IMR-90 (cell line): ENCODE measurements around the gene GXYLT1. TPM values are rescaled to one million over a fixed set of nuclear protein-coding genes. Genes with fewer than 3 reads are reported as not detected.

Experiments used
- ATAC-seq: fragments of 200-7000 bp; cut with Tn5 transposase; 2 replicates; pipeline ENCODE4 v1.9.1; 2020; ENCODE audit warnings: low read depth, mild to moderate bottlenecking, moderate library complexity
- BruUV-seq: library from RNA; stranded (reverse); fragments of 400-500 nt; replicated peaks from 2 replicates; lab custom pipeline; 2021; lab: Mats Ljungman, UMichigan
- CTCF ChIA-PET: fragments of 300-600 bp; formaldehyde crosslinking; extraction: SDS; loops from one replicate; lab custom pipeline; 2021; ENCODE audit warnings: antibody characterized with exemption; lab: Yijun Ruan, JAX
- POLR2A ChIA-PET: fragments of 300-600 bp; sonication (Branson Sonifier 250); formaldehyde crosslinking; loops from one replicate; lab custom pipeline; 2022; ENCODE audit warnings: antibody characterized with exemption; ENCODE audit not compliant: unreplicated experiment; lab: Charles Lee
- DNase-seq: peaks from one replicate; pipeline ENCODE4 v3.0.0; 2013
- H2AFZ ChIP-seq: replicated peaks from 2 replicates; pipeline ENCODE3; 2013; ENCODE audit warnings: low read length, mild to moderate bottlenecking; ENCODE audit not compliant: poor library complexity
- H2AK5ac ChIP-seq: 2 replicates; pipeline ENCODE4 v1.6.1; 2013; ENCODE audit warnings: low read depth, low read length, inconsistent platforms
- H2AK9ac ChIP-seq: replicated peaks from 2 replicates; pipeline ENCODE3; 2013; ENCODE audit warnings: mild to moderate bottlenecking, low read depth, low read length, moderate library complexity; ENCODE audit not compliant: poor library complexity
- H2BK120ac ChIP-seq: 2 replicates; pipeline ENCODE4 v1.6.1; 2013; ENCODE audit warnings: low read depth, low read length, inconsistent platforms
- H2BK15ac ChIP-seq: 3 replicates; pipeline ENCODE4 v1.6.1; 2013; ENCODE audit warnings: low read depth, low read length, inconsistent platforms
- H2BK20ac ChIP-seq: 2 replicates; pipeline ENCODE4 v1.6.1; 2013; ENCODE audit warnings: low read depth, mild to moderate bottlenecking, inconsistent platforms, low read length, moderate library complexity
- H2BK5ac ChIP-seq: 2 replicates; pipeline ENCODE4 v1.6.1; 2013; ENCODE audit warnings: mild to moderate bottlenecking, low read depth, low read length, inconsistent platforms; ENCODE audit not compliant: poor library complexity, severe bottlenecking
- H3K14ac ChIP-seq: replicated peaks from 2 replicates; pipeline ENCODE4 v1.6.1; 2013; ENCODE audit warnings: low read depth, low read length, inconsistent platforms
- H3K18ac ChIP-seq: 2 replicates; pipeline ENCODE4 v1.6.1; 2013; ENCODE audit warnings: low read depth, low read length, control low read depth
- H3K23ac ChIP-seq: 2 replicates; pipeline ENCODE4 v1.6.1; 2013; ENCODE audit warnings: low read depth, low read length, inconsistent platforms
- H3K27ac ChIP-seq: 2 replicates; pipeline ENCODE4 v1.5.1; 2013; ENCODE audit warnings: mild to moderate bottlenecking, control low read depth, low read length; ENCODE audit not compliant: insufficient read depth
- H3K27me3 ChIP-seq: 2 replicates; pipeline ENCODE4 v1.6.1; 2013; ENCODE audit warnings: low read length; ENCODE audit not compliant: control insufficient read depth, insufficient read depth
- H3K36me3 ChIP-seq: 2 replicates; pipeline ENCODE4 v1.6.1; 2013; ENCODE audit warnings: low read length, mixed read lengths; ENCODE audit not compliant: control insufficient read depth, insufficient read depth
- H3K4ac ChIP-seq: 2 replicates; pipeline ENCODE4 v1.6.1; 2013; ENCODE audit warnings: low read depth, low read length, inconsistent platforms
- H3K4me1 ChIP-seq: 2 replicates; pipeline ENCODE4 v1.6.1; 2013; ENCODE audit warnings: low read length, mixed read lengths; ENCODE audit not compliant: control insufficient read depth, insufficient read depth
- H3K4me2 ChIP-seq: 2 replicates; pipeline ENCODE4 v1.6.1; 2013; ENCODE audit warnings: low read depth, mild to moderate bottlenecking, control low read depth, low read length, moderate library complexity
- H3K4me3 ChIP-seq: 2 replicates; pipeline ENCODE4 v1.5.1; 2013; ENCODE audit warnings: low read depth, mild to moderate bottlenecking, control low read depth, low read length, moderate library complexity; ENCODE audit not compliant: insufficient read depth
- H3K56ac ChIP-seq: 2 replicates; pipeline ENCODE4 v1.6.1; 2013; ENCODE audit warnings: low read length, inconsistent platforms; ENCODE audit not compliant: insufficient read depth; ENCODE audit errors: extremely low read depth
- H3K79me1 ChIP-seq, 2 experiments: 2 replicates each; pipeline ENCODE4 v1.6.1; 2013; ENCODE audit warnings: low read length in 2 of 2, inconsistent platforms in 1 of 2, low read depth in 1 of 2
- H3K9ac ChIP-seq: 2 replicates; pipeline ENCODE4 v1.6.1; 2013; ENCODE audit warnings: low read depth, low read length, control low read depth
- H3K9me1 ChIP-seq: 2 replicates; pipeline ENCODE4 v1.6.1; 2013; ENCODE audit warnings: low read length, inconsistent platforms; ENCODE audit not compliant: insufficient read depth
- H3K9me3 ChIP-seq: 2 replicates; pipeline ENCODE4 v1.6.1; 2013; ENCODE audit warnings: low read length; ENCODE audit not compliant: control insufficient read depth, insufficient read depth
- H4K20me1 ChIP-seq: 2 replicates; pipeline ENCODE4 v1.6.1; 2013; ENCODE audit warnings: low read length, inconsistent platforms; ENCODE audit not compliant: insufficient read depth
- H4K5ac ChIP-seq: 2 replicates; pipeline ENCODE4 v1.6.1; 2013; ENCODE audit warnings: mild to moderate bottlenecking, low read depth, low read length, control low read depth
- H4K8ac ChIP-seq, 2 experiments: 2 replicates each; pipeline ENCODE4 v1.6.1; 2013; ENCODE audit warnings: low read depth in 2 of 2, low read length in 2 of 2, control low read depth in 1 of 2, inconsistent platforms in 1 of 2
- H4K91ac ChIP-seq: 2 replicates; pipeline ENCODE4 v1.6.1; 2013; ENCODE audit warnings: low read depth, low read length, inconsistent platforms; ENCODE audit not compliant: insufficient read depth
- CEBPB ChIP-seq: IDR thresholded peaks from 2 replicates; pipeline ENCODE4 v1.6.1; 2012; ENCODE audit warnings: low read depth, low read length, improper control_type of control experiment
- USF2 ChIP-seq: fragments of 150-350 bp; IDR thresholded peaks from 2 replicates; pipeline ENCODE4 v1.6.1; 2017; ENCODE audit warnings: mild to moderate bottlenecking, antibody characterized with exemption, low read length, low read depth
- dilution Hi-C: fragments of 300-500 bp; cut with HindIII; formaldehyde crosslinking; loops from one replicate; pipeline ENCODE4 v1.14.3; 2018; ENCODE audit warnings: low sequenced_read_pairs; ENCODE audit not compliant: unreplicated experiment
- in situ Hi-C: fragments of 300-500 bp; cut with MboI; formaldehyde crosslinking; loops from 3 replicates; pipeline ENCODE4 v1.14.3; 2019; ENCODE audit warnings: low sequenced_read_pairs, inconsistent platforms, mixed read lengths
- intact Hi-C: fragments of 100-400 bp; cut with micrococcal nuclease; formaldehyde crosslinking; loops from 2 replicates; pipeline ENCODE4 v1.10.0; 2022
- polyA plus RNA-seq, 3 experiments: library from polyadenylated mRNA; depleted of rRNA; stranded (reverse); fragments of >200 nt; gene quantifications; 2 replicates each; pipeline ENCODE4 v1.2.3, GENCODE V29; 2012; ENCODE audit warnings: low replicate concordance in 1 of 3
- total RNA-seq: library from RNA; depleted of rRNA; stranded (reverse); fragments of >200 nt; gene quantifications from 2 replicates; pipeline ENCODE4 v1.2.3, GENCODE V29; 2012

GXYLT1 gene
- total and polyA plus RNA-seq, 2 of the 4 experiments (the other 2 are of a cell fraction) = 8.5 to 8.6 TPM

DNA sequence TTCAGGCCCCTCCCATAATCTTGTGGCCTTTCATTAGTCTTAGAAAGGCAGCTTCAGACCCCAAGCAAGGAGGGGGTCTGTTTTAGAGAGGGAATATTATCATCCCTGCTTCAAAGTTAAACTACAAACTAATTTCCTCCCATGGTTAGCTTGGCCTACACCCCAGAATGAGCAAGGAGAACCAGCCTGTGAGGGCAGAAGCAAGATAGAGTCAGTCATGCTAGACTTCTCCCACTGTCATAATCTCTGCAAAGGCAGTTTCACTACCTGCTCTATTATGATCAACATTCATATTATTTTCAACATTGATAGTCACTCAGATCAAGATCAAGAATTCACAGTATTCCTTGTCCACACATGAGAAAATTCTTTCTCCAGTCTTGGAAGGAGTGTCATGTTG, 105.1 kb downstream of the GXYLT1 start:
- H3K9me3 ChIP-seq = no peaks in the 10 kb centered on the region
- POLR2A ChIA-PET = no interaction called here
- H3K27me3 ChIP-seq = no peaks in the 10 kb centered on the region
- no peak overlapping the region for H2BK20ac ChIP-seq
- dilution Hi-C loops (no loop called here), intact Hi-C loops (no loop called here), in situ Hi-C loops (no loop called here)
- BruUV-seq = no TSS peak
- no peaks in the 10 kb centered on the region for H3K79me1 ChIP-seq
- no peak overlapping the region for H3K9ac ChIP-seq
- TF ChIP-seq CEBPB (no peak), USF2 (no peak)
- H3K9me1 ChIP-seq = no peaks in the 10 kb centered on the region
- no peak overlapping the region for H4K8ac ChIP-seq
- no peak overlapping the region for H4K5ac ChIP-seq
- no peak overlapping the region for H2AK9ac ChIP-seq
- H4K91ac ChIP-seq = no peak overlapping the region
- H2BK15ac ChIP-seq = no peak overlapping the region
- no peaks in the 10 kb centered on the region for H3K36me3 ChIP-seq
- no peaks in the 10 kb centered on the region for H3K4me1 ChIP-seq
- no peak overlapping the region for H3K27ac ChIP-seq
- H2AFZ ChIP-seq = no peak overlapping the region
- H2AK5ac ChIP-seq = no peak overlapping the region
- H3K23ac ChIP-seq = no peak overlapping the region
- ATAC-seq = no peak
- no peaks in the 10 kb centered on the region for H4K20me1 ChIP-seq
- H2BK120ac ChIP-seq = no peak overlapping the region
- H3K14ac ChIP-seq = no peak overlapping the region
- H2BK5ac ChIP-seq = no peak overlapping the region
- CTCF ChIA-PET = no interaction called here
- H3K4me2 ChIP-seq = no peak overlapping the region
- no peak overlapping the region for H3K4me3 ChIP-seq
- DNase-seq = no peak
- no peak overlapping the region for H3K56ac ChIP-seq
- no peak overlapping the region for H3K4ac ChIP-seq
- no peak overlapping the region for H3K18ac ChIP-seq
